Caco-2 (cell line): Measurements from ENCODE around the gene METAP2. TPM values are rescaled to one million over a fixed set of nuclear protein-coding genes. Genes with fewer than 3 reads are reported as not detected.

ENCODE experiments used
- BruUV-seq: library from RNA; stranded (reverse); fragments of 400-500 nt; replicated peaks from 2 replicates; lab custom pipeline; 2021; lab: Mats Ljungman, UMichigan
- CTCF ChIA-PET: fragments of 300-600 bp; sonication (Branson Sonifier 250); formaldehyde crosslinking; loops from one replicate; lab custom pipeline; 2022; ENCODE audit warnings: antibody characterized with exemption; lab: Charles Lee
- POLR2A ChIA-PET: fragments of 300-600 bp; sonication (Branson Sonifier 250); formaldehyde crosslinking; loops from one replicate; lab custom pipeline; 2022; ENCODE audit warnings: antibody characterized with exemption; lab: Charles Lee
- DNase-seq, 2 experiments: peaks; one replicate each; pipeline versions ENCODE4 v3.0.0 to v3.0.0-alpha.2; 2020 to 2022
- H3K27me3 ChIP-seq: replicated peaks from 2 replicates; pipeline ENCODE4 v1.6.0; 2011; ENCODE audit warnings: low read length; ENCODE audit not compliant: control insufficient read depth, insufficient read depth
- H3K36me3 ChIP-seq: 2 replicates; pipeline ENCODE4 v1.5.1; 2011; ENCODE audit warnings: low read length; ENCODE audit not compliant: control insufficient read depth, insufficient read depth
- H3K4me1 ChIP-seq: fragments of 250-450 bp; sonication (Bioruptor Pico); 2 replicates; pipeline ENCODE4 v1.5.1; 2020; ENCODE audit warnings: mild to moderate bottlenecking
- H3K4me3 ChIP-seq: 2 replicates; pipeline ENCODE4 v1.5.1; 2011; ENCODE audit warnings: low read depth, mild to moderate bottlenecking, control low read depth, low read length
- H3K9me3 ChIP-seq: fragments of 250-450 bp; sonication (Bioruptor Pico); 2 replicates; pipeline ENCODE4 v1.5.1; 2020; ENCODE audit warnings: mild to moderate bottlenecking, moderate library complexity
- H3K27ac Mint-ChIP-seq: one replicate; pipeline ENCODE4 v1.8.0; 2022; ENCODE audit warnings: mixed read lengths; ENCODE audit not compliant: unreplicated experiment
- H3K27me3 Mint-ChIP-seq: one replicate; pipeline ENCODE4 v1.8.0; 2022; ENCODE audit warnings: mixed read lengths; ENCODE audit not compliant: insufficient read depth, unreplicated experiment
- H3K36me3 Mint-ChIP-seq: one replicate; pipeline ENCODE4 v1.8.0; 2022; ENCODE audit warnings: mild to moderate bottlenecking, mixed read lengths; ENCODE audit not compliant: insufficient read depth, unreplicated experiment
- H3K4me1 Mint-ChIP-seq: one replicate; pipeline ENCODE4 v1.8.0; 2022; ENCODE audit warnings: low read depth, mixed read lengths; ENCODE audit not compliant: unreplicated experiment
- H3K4me3 Mint-ChIP-seq: one replicate; pipeline ENCODE4 v1.8.0; 2022; ENCODE audit warnings: mild to moderate bottlenecking, moderate library complexity, mixed read lengths; ENCODE audit not compliant: unreplicated experiment
- H3K9me3 Mint-ChIP-seq: one replicate; pipeline ENCODE4 v1.8.0; 2022; ENCODE audit warnings: mixed read lengths; ENCODE audit not compliant: unreplicated experiment
- intact Hi-C: fragments of 100-400 bp; cut with micrococcal nuclease; formaldehyde crosslinking; loops from one replicate; pipeline ENCODE4 v1.10.0; 2022; ENCODE audit not compliant: unreplicated experiment
- total RNA-seq: library from RNA; stranded (reverse); gene quantifications from 2 replicates; pipeline ENCODE4 v1.2.3, GENCODE V29; 2022
- TF ChIP-seq, protein P1 (sequence below), 2 experiments: fragments of 200-600 bp in 1 of 2; IDR thresholded peaks; 1 replicate in 1 of 2; 2 replicates in 1 of 2; pipeline versions ENCODE4 v1.5.1 to v1.8.0; 2011 to 2022; ENCODE audit warnings: antibody characterized with exemption in 1 of 2, control low read depth in 1 of 2, inconsistent platforms in 1 of 2, low read depth in 1 of 2, low read length in 1 of 2, mild to moderate bottlenecking in 1 of 2, moderate library complexity in 1 of 2; ENCODE audit not compliant: insufficient read depth in 1 of 2, severe bottlenecking in 1 of 2, unreplicated experiment in 1 of 2

METAP2 gene
- total RNA-seq, 1 experiment from 2014 or later, result 138 TPM

DNA sequence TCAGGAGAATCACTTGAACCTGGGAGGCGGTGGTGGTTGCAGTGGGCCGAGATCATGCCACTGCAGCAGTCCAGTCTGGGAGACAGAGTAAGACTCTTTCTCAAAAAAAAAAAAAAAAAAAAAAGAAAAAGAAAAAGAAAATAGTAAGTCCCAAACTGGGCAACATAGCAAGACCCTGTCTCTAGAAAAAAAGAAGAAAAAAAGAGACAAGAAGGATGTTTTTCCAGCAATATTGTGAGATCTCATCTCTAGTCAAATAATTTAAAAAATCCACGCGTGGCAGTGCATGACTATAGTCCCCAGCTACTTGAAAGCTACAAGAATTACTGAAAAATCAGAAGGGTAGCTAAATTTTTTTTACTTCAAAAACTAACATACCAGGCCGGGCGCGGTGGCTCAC, 69.4 kb downstream of the METAP2 start:
- CTCF ChIA-PET, result no interaction called here
- no TSS peak for BruUV-seq
- Histone ChIP-seq H3K9me3 (no peaks in the 10 kb centered on the region), H3K4me3 (no peak overlapping the region), H3K27me3 (no peaks in the 10 kb centered on the region), H3K4me1 (peaks cover 4% of the 10 kb centered on the region; the same call in 1 of the 2 replicates), H3K36me3 (no peaks in the 10 kb centered on the region)
- TF ChIP-seq, protein P1, sequence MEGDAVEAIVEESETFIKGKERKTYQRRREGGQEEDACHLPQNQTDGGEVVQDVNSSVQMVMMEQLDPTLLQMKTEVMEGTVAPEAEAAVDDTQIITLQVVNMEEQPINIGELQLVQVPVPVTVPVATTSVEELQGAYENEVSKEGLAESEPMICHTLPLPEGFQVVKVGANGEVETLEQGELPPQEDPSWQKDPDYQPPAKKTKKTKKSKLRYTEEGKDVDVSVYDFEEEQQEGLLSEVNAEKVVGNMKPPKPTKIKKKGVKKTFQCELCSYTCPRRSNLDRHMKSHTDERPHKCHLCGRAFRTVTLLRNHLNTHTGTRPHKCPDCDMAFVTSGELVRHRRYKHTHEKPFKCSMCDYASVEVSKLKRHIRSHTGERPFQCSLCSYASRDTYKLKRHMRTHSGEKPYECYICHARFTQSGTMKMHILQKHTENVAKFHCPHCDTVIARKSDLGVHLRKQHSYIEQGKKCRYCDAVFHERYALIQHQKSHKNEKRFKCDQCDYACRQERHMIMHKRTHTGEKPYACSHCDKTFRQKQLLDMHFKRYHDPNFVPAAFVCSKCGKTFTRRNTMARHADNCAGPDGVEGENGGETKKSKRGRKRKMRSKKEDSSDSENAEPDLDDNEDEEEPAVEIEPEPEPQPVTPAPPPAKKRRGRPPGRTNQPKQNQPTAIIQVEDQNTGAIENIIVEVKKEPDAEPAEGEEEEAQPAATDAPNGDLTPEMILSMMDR (IDR thresholded peaks at IDR 0.05; ENCODE audit: insufficient read depth in 1 of 2, low read depth in 1 of 2, low read length in 1 of 2, severe bottlenecking in 1 of 2, unreplicated experiment in 1 of 2), result no peak
- H3K9me3 Mint-ChIP-seq, result no peaks in the 10 kb centered on the region
- H3K36me3 Mint-ChIP-seq, result no peaks in the 10 kb centered on the region
- H3K4me1 Mint-ChIP-seq, result no peaks in the 10 kb centered on the region
- no peak for DNase-seq
- POLR2A ChIA-PET, result no interaction called here
- H3K27ac Mint-ChIP-seq, result no peak overlapping the region
- H3K4me3 Mint-ChIP-seq, result no peak overlapping the region
- no peaks in the 10 kb centered on the region for H3K27me3 Mint-ChIP-seq
- intact Hi-C loops, result no loop called here

DNA sequence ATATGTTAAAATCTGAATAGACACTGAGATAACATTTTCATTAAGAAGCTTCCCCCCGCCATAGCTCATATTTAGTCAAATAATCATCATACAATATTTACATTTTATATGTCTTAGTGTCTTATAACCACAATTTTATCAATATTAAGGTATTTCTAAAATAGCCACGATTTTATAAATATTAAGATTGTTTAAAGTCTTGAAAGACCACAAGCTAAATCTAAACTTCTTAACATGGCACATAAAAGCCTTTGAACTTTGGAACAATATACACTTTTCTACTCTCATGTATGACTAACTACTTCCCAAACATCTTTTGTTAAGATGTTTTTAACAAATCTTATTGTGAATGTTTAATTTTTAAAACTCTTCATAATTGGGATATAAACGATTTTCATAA, 70.8 kb downstream of the METAP2 start:
- no peaks in the 10 kb centered on the region for H3K4me1 Mint-ChIP-seq
- no peaks in the 10 kb centered on the region for H3K36me3 Mint-ChIP-seq
- intact Hi-C loops, result no loop called here
- TF ChIP-seq, protein P1 (IDR thresholded peaks at IDR 0.05; ENCODE audit: insufficient read depth in 1 of 2, low read depth in 1 of 2, low read length in 1 of 2, severe bottlenecking in 1 of 2, unreplicated experiment in 1 of 2), result no peak
- Histone ChIP-seq H3K4me3 (no peak overlapping the region), H3K4me1 (no peaks in the 10 kb centered on the region), H3K9me3 (peaks cover 8% of the 10 kb centered on the region; the same call in 1 of the 2 replicates), H3K27me3 (no peaks in the 10 kb centered on the region), H3K36me3 (no peaks in the 10 kb centered on the region)
- ChIA-PET CTCF (no interaction called here), POLR2A (no interaction called here)
- H3K27ac Mint-ChIP-seq, result no peak overlapping the region
- no TSS peak for BruUV-seq
- DNase-seq, result no peak
- H3K4me3 Mint-ChIP-seq, result no peak overlapping the region
- no peaks in the 10 kb centered on the region for H3K9me3 Mint-ChIP-seq
- H3K27me3 Mint-ChIP-seq, result no peaks in the 10 kb centered on the region

DNA sequence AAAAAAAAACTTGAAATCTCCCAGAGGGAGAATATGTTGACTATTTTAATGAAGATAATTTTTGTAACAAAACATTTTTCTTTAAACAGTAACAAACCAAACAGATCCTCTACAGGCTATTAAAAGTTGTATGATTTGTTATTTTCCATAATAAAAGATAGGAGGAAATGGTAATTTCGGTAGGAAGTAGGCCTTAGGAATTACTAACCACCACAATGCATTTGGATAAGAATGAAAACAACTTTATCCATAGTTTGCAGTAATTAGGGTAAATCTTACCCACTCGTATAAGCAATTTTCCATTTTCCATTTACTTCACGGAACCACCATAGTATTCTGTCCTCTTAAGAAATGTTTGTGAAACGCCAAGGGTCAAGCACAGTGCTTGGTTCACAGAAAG, 71.4 kb downstream of the METAP2 start:
- no peak overlapping the region for H3K4me3 ChIP-seq

More for the DNA sequence above, 71.4 kb downstream of the METAP2 start:
- no peak overlapping the region for H3K4me3 Mint-ChIP-seq
- TF ChIP-seq, protein P1 (IDR thresholded peaks at IDR 0.05; ENCODE audit: insufficient read depth in 1 of 2, low read depth in 1 of 2, low read length in 1 of 2, severe bottlenecking in 1 of 2, unreplicated experiment in 1 of 2), result no peak
- no peak for DNase-seq
- H3K27ac Mint-ChIP-seq, result no peak overlapping the region
- H3K27me3 Mint-ChIP-seq, result no peaks in the 10 kb centered on the region
- H3K4me1 Mint-ChIP-seq, result no peaks in the 10 kb centered on the region
- CTCF ChIA-PET, result no interaction called here
- no TSS peak for BruUV-seq
- POLR2A ChIA-PET, result no interaction called here
- no peaks in the 10 kb centered on the region for H3K36me3 ChIP-seq
- H3K9me3 ChIP-seq, result peaks cover 8% of the 10 kb centered on the region; the same call in 1 of the 2 replicates
- no peaks in the 10 kb centered on the region for H3K4me1 ChIP-seq
- H3K27me3 ChIP-seq, result no peaks in the 10 kb centered on the region
- intact Hi-C loops, result no loop called here
- H3K9me3 Mint-ChIP-seq, result no peaks in the 10 kb centered on the region
- H3K36me3 Mint-ChIP-seq, result no peaks in the 10 kb centered on the region
